HepG2 (cell line): ENCODE measurements around the gene IRF2. TPM values are rescaled to one million over a fixed set of nuclear protein-coding genes. Genes with fewer than 3 reads are reported as not detected.
A peak's percentile ranks its signal among the peaks of the same experiment; 100 is the strongest.

Source experiments
- AKAP8 ChIP-seq: sonication (generic); formaldehyde crosslinking; IDR thresholded peaks from 2 replicates; pipeline ENCODE4 v1.5.1; 2020; ENCODE audit warnings: mild to moderate bottlenecking, missing genetic modification reagents
- BORCS8-MEF2B ChIP-seq: sonication (generic); formaldehyde crosslinking; IDR thresholded peaks from 2 replicates; pipeline ENCODE4 v1.8.0; 2022; ENCODE audit warnings: mild to moderate bottlenecking, missing genetic modification reagents
- CREM ChIP-seq, 2 experiments: sonication (generic) in 1 of 2; formaldehyde crosslinking in 1 of 2; IDR thresholded peaks; 2 replicates each; pipeline versions ENCODE4 v1.4.0 to v1.6.1; 2016 to 2020; ENCODE audit warnings: antibody characterized with exemption in 1 of 2, mild to moderate bottlenecking in 1 of 2, missing genetic modification reagents in 1 of 2
- HDAC6 ChIP-seq: fragments of 200-600 bp; sonication (generic); IDR thresholded peaks from 2 replicates; pipeline ENCODE4 v1.7.0; 2017; ENCODE audit warnings: mild to moderate bottlenecking, antibody characterized with exemption, low read length, low read depth
- KAT2B ChIP-seq: fragments of 150-350 bp; IDR thresholded peaks from 2 replicates; pipeline ENCODE4 v1.6.1; 2014; ENCODE audit warnings: low read depth, low read length, borderline replicate concordance
- SIN3B ChIP-seq: fragments of 150-350 bp; IDR thresholded peaks from 2 replicates; pipeline ENCODE4 v1.6.1; 2014; ENCODE audit warnings: low read length
- TBL1XR1 ChIP-seq: fragments of 150-350 bp; IDR thresholded peaks from 2 replicates; pipeline ENCODE4 v1.6.1; 2014; ENCODE audit warnings: borderline replicate concordance, low read length; ENCODE audit not compliant: partially characterized antibody
- TCF12 ChIP-seq, 2 experiments: fragments of 450-650 bp in 1 of 2; sonication (generic) in 1 of 2; formaldehyde crosslinking in 1 of 2; IDR thresholded peaks; 2 replicates each; pipeline versions ENCODE4 v1.6.1 to v1.8.0; 2017 to 2022; ENCODE audit warnings: antibody characterized with exemption in 1 of 2, mild to moderate bottlenecking in 1 of 2, missing genetic modification reagents in 1 of 2, moderate library complexity in 1 of 2
- ZFP36L1 ChIP-seq: sonication (generic); formaldehyde crosslinking; IDR thresholded peaks from 2 replicates; pipeline ENCODE4 v1.8.0; 2022; ENCODE audit warnings: mild to moderate bottlenecking, missing genetic modification reagents, moderate library complexity
- ZNF142 ChIP-seq: sonication (generic); formaldehyde crosslinking; IDR thresholded peaks from 2 replicates; pipeline ENCODE4 v1.4.0; 2020; ENCODE audit warnings: missing genetic modification reagents
- ZNF441 ChIP-seq: sonication (generic); formaldehyde crosslinking; IDR thresholded peaks from 2 replicates; pipeline ENCODE4 v1.7.0; 2021; ENCODE audit warnings: missing genetic modification reagents, borderline replicate concordance
- ZNF468 ChIP-seq: sonication (generic); formaldehyde crosslinking; IDR thresholded peaks from 2 replicates; pipeline ENCODE4 v1.8.0; 2022; ENCODE audit warnings: mild to moderate bottlenecking, moderate library complexity, missing genetic modification reagents
- ZNF616 ChIP-seq: sonication (generic); formaldehyde crosslinking; IDR thresholded peaks from 2 replicates; pipeline ENCODE4 v1.5.0; 2020; ENCODE audit warnings: low read depth, mild to moderate bottlenecking, missing genetic modification reagents
- ZNF883 ChIP-seq: sonication (generic); formaldehyde crosslinking; IDR thresholded peaks from 2 replicates; pipeline ENCODE4 v1.5.1; 2020; ENCODE audit warnings: mild to moderate bottlenecking, missing genetic modification reagents; ENCODE audit errors: not compliant biosample characterization
- polyA plus RNA-seq, 8 experiments: library from polyadenylated mRNA; depleted of rRNA in 3 of 8; stranded (reverse) in 7 of 8; unstranded in 1 of 8; fragments of >200 nt; fragmentation: Illumina TruSeq in 4 of 8; extraction: Trizol in 4 of 8; gene quantifications; 2 replicates each; pipeline versions ENCODE4 v1.2.1 to v1.2.3, GENCODE V29; 2011 to 2016; ENCODE audit warnings: low read depth in 4 of 8, missing spikeins in 1 of 8, mixed read lengths in 1 of 8; ENCODE audit not compliant: insufficient read depth in 1 of 8
- total RNA-seq, 5 experiments: library from RNA; depleted of rRNA; stranded (reverse); fragments of >200 nt; fragmentation: Illumina TruSeq; extraction: Trizol; gene quantifications; 2 replicates each; pipeline ENCODE4 v1.2.3, GENCODE V29; 2016; ENCODE audit warnings: low read depth in 1 of 5
- TF ChIP-seq, protein P1 (sequence below): sonication (generic); formaldehyde crosslinking; IDR thresholded peaks from 2 replicates; pipeline ENCODE4 v1.8.0; 2022; ENCODE audit warnings: missing genetic modification reagents, mild to moderate bottlenecking, borderline replicate concordance
- TF ChIP-seq, protein P2 (sequence below): sonication (generic); formaldehyde crosslinking; IDR thresholded peaks from 2 replicates; pipeline ENCODE4 v1.4.0; 2020; ENCODE audit warnings: mild to moderate bottlenecking, missing genetic modification reagents
- TF ChIP-seq, protein P3 (sequence below): sonication (generic); formaldehyde crosslinking; IDR thresholded peaks from 2 replicates; pipeline ENCODE4 v1.9.0; 2021; ENCODE audit warnings: missing genetic modification reagents, borderline replicate concordance

IRF2 gene
- total and polyA plus RNA-seq, 2 of the 13 experiments (the other 11 are each of a cell fraction or from before 2014, with no cell fraction given) = 15.5 to 28.8 TPM

DNA sequence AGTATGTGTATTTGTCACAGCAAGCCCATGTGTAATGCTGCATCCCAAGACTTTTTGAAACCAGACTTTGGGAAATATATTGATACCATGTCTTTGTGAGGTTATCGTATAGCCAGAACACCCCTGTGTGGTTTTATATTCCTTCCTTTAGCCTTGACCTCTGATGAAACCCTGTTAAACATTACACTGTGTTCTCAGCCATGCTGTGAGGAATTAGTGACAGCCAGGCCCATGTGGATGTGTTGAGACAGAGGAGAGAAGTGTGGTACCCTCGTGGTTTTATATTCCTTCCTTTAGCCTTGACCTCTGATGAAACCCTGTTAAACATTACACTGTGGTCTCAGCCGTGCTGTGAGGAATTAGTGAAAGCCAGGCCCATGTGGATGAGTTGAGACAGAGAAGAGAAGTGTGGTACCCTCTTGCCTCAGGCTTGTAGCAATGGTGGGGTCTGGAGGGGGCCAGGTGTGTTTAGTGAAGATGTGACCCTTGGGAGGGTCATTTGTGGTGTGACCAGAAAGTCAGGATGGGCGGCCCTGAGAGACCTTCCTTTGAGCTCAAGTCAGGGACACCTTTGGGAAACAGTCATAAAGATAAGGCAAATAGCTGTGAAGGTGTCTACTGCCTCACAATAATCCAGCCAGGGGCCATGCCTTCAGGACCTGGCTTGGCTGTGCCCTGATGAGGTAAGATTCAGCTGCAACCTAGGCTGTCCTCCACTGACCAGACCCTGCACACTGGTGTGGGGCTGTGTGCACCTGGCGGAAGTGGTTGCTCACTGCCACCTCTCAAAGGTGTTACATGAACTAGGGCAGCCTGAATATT, 110.0 kb downstream of the IRF2 start (continued):
- TF ChIP-seq, protein P1, sequence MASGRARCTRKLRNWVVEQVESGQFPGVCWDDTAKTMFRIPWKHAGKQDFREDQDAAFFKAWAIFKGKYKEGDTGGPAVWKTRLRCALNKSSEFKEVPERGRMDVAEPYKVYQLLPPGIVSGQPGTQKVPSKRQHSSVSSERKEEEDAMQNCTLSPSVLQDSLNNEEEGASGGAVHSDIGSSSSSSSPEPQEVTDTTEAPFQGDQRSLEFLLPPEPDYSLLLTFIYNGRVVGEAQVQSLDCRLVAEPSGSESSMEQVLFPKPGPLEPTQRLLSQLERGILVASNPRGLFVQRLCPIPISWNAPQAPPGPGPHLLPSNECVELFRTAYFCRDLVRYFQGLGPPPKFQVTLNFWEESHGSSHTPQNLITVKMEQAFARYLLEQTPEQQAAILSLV = no peak
- TF ChIP-seq ZNF142 (CRISPR knock-in tag) = no peak
- TF ChIP-seq KAT2B = no peak
- 0 out of 2 replicates have a peak, but pooled peaks have one; percentile 7 for TF ChIP-seq BORCS8-MEF2B
- TF ChIP-seq TCF12 (IDR thresholded peaks at IDR 0.05) = no peak
- TF ChIP-seq TCF12 (CRISPR knock-in tag; IDR thresholded peaks at IDR 0.05) = peak; percentile 91; the same call in 1 of the 2 replicates
- no peak for TF ChIP-seq ZNF883 (CRISPR knock-in tag)
- TF ChIP-seq SIN3B = no peak
- TF ChIP-seq, protein P2, sequence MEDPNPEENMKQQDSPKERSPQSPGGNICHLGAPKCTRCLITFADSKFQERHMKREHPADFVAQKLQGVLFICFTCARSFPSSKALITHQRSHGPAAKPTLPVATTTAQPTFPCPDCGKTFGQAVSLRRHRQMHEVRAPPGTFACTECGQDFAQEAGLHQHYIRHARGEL (CRISPR knock-in tag) = no peak
- TF ChIP-seq, protein P3, sequence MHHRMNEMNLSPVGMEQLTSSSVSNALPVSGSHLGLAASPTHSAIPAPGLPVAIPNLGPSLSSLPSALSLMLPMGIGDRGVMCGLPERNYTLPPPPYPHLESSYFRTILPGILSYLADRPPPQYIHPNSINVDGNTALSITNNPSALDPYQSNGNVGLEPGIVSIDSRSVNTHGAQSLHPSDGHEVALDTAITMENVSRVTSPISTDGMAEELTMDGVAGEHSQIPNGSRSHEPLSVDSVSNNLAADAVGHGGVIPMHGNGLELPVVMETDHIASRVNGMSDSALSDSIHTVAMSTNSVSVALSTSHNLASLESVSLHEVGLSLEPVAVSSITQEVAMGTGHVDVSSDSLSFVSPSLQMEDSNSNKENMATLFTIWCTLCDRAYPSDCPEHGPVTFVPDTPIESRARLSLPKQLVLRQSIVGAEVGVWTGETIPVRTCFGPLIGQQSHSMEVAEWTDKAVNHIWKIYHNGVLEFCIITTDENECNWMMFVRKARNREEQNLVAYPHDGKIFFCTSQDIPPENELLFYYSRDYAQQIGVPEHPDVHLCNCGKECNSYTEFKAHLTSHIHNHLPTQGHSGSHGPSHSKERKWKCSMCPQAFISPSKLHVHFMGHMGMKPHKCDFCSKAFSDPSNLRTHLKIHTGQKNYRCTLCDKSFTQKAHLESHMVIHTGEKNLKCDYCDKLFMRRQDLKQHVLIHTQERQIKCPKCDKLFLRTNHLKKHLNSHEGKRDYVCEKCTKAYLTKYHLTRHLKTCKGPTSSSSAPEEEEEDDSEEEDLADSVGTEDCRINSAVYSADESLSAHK = no peak
- peak; percentile 78 for TF ChIP-seq CREM (IDR thresholded peaks at IDR 0.05)
- TF ChIP-seq CREM (CRISPR knock-in tag; IDR thresholded peaks at IDR 0.05) = no peak
- TF ChIP-seq HDAC6 = no peak
- no peak; the same call in 1 of the 2 replicates for TF ChIP-seq ZNF441 (CRISPR knock-in tag)
- peak; percentile 75; the same call in 1 of the 2 replicates for TF ChIP-seq ZFP36L1 (CRISPR knock-in tag)
- TF ChIP-seq AKAP8 = peak; percentile 48; the same call in 1 of the 2 replicates
- TF ChIP-seq TBL1XR1 = peak; percentile 76
- TF ChIP-seq ZNF468 (CRISPR knock-in tag) = no peak
- TF ChIP-seq ZNF616 = no peak
